Epithelial cell of prostate (primary cell): ENCODE results near the gene SLC22A23.
A peak's percentile ranks its signal among the peaks of the same experiment; 100 is the strongest.

Experiments used
- DNase-seq: peaks from one replicate; pipeline ENCODE4 v3.0.0-alpha.2; 2011; ENCODE audit warnings: low read depth, low spot score
- H3K27ac ChIP-seq: fragments of 450-650 bp; 2 replicates; pipeline ENCODE4 v1.5.1; 2017; ENCODE audit warnings: mild to moderate bottlenecking

The SLC22A23 gene

DNA sequence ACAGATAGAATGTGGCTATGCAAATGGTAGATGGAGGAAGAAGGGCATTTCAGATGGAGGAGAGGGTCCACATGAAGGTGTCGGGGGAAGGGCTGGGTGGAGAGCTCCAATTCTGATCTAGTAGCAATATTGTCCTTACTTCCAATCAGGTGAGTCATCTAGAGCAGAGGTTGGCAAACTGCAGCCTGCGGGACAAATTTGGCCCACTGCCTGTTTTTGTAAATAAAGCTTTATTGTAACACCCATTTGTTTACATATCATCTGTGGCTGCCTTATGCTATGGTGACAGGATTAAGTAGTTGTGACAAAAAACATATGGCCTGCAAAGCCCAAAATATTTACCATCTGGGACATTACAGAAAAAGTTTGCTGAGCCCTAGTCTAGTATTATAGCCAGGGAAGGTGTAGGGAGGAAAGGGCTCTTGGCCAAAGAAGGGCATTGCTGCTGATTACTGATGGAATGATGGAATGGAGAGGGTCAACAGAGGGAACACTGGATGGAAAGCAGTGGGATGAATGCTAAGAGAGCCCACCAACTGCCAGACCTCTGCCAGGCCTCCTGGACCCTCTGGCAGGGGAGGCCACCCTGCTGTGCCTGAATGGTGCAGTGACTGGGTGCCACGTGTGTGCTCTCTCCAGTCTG is 79.8 kb downstream of the SLC22A23 start:
- peak overlapping the region; percentile 42 for H3K27ac ChIP-seq
- DNase-seq: no peak

DNA sequence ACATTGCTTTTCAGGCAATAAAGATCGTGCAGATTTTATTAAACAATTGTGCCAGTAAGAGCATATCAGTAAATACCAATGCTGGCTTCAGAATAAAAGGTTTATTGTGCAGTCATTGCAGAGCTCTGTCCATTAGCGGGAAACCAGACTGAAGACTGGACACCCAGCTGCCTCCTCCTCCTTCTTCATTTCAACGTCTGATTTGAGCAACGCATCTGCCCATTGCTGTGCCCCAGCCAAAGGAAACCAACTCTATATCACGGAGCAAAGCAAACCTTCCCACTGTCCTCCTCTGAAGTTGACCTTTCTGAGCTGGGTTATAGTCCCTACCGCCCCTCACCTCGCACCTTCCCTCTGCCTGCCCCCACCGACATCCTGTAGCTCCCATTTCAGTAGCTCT is 80.8 kb downstream of the SLC22A23 start:
- H3K27ac ChIP-seq: no peak overlapping the region
- no peak for DNase-seq

DNA sequence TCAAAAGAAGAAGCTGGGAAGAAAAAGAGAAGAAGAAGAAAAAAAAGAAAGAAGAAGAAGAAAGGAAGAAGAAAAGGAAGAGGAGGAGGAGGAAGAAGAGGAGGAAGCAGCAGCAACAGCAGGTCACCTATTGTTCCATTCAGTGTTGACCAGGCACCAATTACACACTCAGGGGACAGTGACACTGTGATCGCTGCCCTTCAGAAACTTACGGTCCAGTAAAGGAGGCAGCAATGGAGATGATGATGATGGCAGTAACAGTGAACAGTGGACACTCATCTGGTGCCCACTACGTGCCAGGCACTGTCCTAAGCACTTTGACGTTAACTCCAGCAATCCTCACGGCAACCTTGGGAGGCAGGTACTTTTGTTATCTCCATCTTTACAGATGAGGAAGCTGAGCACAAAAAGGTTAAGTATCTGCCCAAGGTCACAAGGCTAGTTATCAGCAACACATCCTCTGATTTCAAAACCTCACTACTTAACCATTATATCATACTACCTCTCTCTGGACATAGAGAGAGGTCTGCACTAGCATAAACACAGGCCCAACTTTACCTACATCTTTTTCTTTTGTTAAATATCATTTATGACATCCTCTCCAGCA is 83.2 kb downstream of the SLC22A23 start:
- DNase-seq: no peak
- no peak overlapping the region for H3K27ac ChIP-seq

DNA sequence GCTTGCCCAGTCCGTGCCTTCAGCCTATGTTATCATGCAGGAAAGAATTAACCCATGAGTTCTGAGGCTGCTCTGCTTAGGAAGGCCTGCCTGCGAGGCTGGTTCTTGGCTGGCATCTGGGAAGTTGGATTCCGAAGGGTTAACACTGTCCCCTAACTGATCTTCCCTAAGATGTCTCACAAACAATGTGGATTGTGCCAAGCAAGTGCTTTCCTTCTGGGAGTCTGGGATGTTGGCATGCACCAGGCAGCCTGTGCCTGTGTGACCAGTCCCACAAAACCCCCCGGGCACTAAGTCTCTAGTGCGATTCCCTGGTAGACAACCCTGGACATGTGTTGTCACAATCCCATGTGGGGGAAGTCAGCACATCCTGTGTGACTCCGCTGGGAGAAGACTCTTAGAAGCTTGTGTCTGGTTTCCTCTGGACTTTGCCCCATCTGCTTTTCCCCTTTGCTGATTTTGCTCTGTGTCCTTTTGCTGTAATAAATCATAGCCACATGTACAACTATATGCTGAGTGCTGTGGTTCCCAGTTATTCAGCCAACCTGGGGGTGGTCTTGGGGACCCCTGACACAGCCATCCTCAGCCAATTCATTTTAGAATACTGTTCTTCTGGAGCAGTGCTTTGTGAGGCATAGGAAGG is 83.8 kb downstream of the SLC22A23 start:
- H3K27ac ChIP-seq: no peak overlapping the region

DNA sequence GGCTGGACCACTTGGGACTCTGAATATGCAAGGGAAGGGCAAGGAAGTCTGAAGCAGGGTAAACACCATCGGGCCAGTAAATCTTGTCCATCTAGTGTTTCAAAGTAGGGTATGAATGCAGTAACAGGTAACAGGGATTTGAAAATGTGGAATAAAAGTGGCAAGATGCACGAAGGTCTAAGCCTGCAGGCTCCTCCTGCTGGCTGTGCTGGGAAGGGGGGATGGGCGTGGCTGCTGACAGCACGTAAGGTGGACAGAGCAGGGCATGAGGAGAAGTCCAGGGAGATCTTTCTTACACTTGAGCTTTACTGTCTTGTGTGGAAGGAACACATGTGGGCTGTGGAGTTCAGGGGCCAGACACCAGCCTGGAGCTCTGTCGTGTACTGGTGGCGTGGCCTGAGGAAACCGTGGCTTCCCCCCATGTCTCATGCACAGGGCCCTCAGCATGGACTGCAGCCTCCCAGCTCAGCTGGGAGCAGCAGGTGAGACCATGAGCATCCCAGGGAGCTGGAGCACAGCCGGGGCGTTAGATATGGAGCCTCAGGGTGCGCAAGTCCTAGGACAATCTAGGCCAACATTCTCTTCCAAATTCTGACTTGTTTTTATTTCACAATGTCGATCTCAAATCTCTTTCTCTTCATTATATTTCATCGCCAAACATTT is 84.5 kb downstream of the SLC22A23 start:
- no peak overlapping the region for H3K27ac ChIP-seq
- no peak for DNase-seq

More for the DNA sequence above, 83.8 kb downstream of the SLC22A23 start:
- no peak for DNase-seq

DNA sequence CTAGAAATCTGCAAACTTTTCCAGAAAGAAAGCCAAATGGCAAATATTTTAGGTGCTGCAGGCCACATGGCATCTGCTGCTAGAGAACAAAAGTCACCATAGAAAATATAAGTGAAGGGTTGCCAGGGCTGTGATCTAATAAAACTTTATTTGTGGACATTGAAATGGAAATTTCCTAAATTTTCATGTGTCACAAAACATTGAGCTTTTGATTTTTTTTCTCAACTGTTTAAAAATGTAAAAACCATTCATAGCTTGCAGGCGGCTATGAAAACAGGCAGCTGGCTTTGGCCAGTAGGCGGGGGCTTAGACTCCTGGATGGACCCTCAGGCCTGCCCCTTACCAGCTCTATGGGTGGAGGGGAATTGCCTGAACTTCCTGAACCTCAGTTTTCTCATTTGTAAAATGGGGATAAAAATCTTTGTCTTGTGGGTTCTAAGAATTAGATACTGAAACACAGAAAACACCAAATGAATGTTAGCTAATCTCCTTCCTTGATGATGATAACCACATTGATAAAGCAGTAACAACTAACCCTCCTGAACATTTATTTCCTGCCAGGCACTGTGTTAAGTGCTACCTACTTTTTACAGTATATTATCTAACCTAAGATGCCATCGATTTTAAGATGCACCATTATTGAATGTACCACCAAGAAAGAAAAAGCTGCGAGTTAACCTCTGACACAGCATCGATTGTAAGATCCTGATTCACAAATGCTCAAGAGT is 85.5 kb downstream of the SLC22A23 start:
- H3K27ac ChIP-seq: no peak overlapping the region

DNA sequence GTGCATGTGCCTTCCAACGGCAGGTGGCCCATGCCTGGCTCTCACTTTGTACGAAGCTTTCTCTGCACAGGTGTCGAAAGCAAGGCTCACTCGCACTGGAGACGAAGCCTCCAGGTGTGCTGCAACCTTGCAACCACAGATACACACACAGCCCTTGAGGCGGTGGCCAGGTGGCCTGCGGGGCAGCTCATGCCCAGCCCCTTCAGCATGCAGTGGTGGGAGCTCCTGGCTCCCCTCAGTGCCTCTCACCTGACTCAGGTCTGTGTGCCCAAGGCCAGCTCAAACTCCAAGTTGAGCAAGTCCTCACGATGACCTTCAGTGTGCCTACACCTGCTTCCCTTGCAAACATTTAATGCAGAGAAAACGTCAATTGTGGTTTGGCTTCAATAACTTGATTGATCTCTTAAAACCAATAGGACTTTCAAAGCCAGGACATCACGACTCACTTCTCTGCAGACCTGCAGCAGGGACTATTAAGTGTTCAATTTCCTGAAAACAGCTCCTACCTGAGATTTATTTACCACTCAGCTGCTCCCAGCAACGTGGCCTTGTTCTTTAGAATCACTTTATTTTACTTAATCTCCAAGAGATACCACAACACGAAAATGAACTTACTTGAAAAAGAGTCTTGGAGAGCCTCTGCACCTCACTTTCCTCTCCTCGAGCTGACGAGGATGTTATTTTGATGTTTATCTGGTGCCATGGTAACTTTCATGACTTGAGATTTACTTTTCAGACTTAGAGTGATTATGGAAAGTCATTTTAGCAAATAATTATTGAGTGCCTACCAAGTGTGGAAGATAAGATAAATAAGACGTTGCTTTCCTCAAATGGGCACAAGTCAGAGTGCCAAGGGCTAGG is 86.3 kb downstream of the SLC22A23 start:
- no peak overlapping the region for H3K27ac ChIP-seq

More for the DNA sequence above, 85.5 kb downstream of the SLC22A23 start:
- no peak for DNase-seq

DNA sequence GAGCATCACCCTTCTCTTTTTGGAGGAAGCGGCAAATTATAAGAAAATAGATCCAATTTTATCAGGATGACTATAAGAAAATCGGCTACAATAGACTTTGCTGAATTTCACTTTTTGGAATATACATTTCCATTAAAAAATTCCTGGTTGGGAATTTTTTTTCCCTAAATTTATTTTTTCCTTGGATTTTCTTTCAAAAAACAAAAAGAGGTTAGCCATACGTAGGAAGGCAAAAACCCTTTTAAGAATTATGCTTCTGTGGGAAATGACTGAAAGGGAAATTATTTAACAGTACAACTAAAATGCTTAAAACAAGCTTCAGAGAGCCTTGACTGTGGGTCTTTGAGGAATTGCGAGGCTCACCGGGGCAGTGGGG is 86.9 kb downstream of the SLC22A23 start:
- no peak for DNase-seq
- no peak overlapping the region for H3K27ac ChIP-seq

More for the DNA sequence above, 86.3 kb downstream of the SLC22A23 start:
- DNase-seq: no peak

DNA sequence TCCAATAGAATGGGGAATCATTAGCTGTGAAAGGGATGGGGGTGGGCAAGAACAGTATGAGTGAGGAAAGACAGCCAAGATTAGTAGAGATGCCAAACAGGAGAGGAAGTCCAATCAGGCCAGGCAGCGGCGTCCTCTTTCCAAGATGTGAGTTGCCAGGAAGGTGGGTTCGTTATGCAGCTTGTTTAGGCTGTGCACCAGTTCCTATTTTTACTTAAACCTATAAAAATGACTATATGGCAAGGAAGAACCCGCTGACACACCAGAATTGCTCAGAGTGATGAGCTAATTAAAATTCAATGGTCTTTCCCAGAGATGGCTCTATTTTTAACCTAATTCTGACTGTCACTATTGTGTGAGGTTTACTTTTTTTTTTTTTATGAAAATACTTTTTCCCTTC is 88.2 kb downstream of the SLC22A23 start:
- DNase-seq: no peak
- no peak overlapping the region for H3K27ac ChIP-seq

DNA sequence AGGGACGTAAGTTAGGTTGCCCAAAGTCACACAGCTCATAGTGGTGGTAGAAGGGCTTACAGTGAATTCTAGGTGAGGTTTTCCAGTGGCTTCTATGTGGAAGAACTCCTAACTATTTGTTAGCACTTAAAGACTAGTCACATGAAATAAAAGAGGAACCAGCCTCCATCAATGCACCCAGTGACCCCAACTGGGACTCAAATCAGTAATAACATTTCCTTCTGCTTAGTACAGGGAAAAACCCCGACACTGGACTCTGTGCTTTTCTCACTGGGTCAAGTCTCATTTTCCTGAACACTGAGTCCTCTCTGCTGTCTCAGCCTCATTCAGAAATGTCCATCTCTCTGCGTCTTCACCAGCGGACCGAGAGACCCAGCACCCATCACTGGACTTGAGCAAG is 89.2 kb downstream of the SLC22A23 start:
- no peak overlapping the region for H3K27ac ChIP-seq
- no peak for DNase-seq

DNA sequence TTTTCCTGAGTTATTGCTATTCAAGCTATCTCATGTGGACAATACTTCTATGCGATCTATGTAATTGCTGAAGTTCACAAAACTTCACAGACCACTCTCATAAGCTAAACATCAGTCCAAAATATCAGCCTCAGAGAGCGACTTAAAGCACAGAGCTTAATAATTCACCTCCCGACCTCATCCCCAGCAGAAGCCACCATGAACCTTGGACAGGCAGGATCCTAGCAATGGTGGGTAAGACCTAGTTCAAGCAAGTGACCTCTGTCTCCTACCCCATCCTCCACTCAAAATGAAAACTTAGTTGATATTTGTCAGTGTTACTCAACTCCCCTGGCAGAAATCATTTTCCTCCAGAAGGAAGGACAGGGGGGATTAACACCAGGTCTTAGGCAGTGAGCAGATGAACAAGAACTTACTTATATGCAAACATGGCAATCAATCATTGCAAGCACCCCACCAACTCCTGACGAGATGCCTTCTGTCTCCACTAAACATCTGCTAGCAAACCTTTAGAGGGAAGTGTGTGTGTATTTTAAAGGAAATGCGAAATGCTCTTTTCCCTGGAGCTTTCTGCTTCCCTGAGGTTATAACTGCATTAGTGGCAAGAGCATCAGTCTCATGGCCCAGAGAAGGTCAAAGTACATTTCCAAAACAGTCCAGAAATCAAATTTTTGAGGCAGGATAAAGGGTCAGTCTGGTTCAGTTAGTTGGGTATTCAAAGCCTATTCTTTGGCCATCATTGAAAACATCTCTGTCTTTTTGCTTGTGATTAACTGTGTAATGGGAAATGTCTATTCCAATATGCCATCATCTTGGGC is 90.0 kb downstream of the SLC22A23 start:
- H3K27ac ChIP-seq: no peak overlapping the region
- no peak for DNase-seq

DNA sequence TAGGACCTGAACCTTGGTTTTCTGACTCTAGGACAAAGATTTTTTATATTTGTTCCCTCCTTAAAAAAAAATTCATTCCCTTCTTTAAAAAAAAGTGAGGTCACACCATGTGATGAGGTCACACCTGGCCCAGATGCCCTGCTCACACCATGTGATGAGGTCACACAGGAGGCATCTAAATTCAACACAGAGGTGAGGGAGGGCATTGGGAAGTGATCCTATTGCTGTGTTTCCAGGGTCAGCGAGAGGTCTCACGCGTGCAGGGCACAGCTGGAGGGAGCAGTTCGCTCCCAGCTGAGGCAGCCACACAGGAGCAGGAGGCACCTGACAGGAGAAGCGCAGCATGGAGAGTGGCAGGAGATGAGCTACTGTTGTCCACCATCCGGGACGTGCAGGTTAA is 92.5 kb downstream of the SLC22A23 start:
- H3K27ac ChIP-seq: no peak overlapping the region
- DNase-seq: no peak

DNA sequence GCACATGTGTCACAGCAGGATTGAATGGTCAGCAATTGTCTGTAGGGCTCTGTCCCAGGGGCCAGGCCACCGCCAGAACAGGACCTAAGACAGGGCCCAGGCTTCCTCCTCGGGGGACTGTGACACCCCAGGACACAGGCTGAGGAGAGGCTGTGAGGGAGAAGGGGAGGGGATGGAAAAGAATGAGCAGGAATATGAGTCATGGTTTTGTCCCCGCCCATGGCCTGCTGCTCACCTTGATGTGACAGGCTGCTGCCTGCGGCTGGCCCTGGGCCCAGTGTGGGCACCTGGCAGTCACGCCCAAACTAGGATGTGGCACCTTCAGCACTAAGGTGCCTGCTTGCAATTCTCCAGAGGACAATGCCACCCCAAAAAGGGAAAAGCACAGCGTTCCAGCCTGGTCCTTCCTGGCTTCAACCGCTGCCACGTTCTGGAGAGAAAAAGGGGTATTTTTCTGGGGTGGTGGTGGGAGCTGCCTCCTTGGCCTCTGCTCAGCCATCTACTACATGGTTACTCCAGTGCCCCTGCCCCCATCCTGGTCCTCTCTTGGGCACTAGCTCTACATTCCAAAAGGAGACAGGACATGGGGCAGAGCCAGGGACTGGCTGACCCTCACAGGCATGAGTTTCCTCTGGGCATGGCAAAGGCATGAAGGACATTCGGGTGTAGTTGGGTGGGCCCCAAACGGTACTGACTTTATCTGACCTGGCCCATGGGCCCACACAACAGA is 93.4 kb downstream of the SLC22A23 start:
- peak; percentile 49 for DNase-seq
- H3K27ac ChIP-seq: no peak overlapping the region

DNA sequence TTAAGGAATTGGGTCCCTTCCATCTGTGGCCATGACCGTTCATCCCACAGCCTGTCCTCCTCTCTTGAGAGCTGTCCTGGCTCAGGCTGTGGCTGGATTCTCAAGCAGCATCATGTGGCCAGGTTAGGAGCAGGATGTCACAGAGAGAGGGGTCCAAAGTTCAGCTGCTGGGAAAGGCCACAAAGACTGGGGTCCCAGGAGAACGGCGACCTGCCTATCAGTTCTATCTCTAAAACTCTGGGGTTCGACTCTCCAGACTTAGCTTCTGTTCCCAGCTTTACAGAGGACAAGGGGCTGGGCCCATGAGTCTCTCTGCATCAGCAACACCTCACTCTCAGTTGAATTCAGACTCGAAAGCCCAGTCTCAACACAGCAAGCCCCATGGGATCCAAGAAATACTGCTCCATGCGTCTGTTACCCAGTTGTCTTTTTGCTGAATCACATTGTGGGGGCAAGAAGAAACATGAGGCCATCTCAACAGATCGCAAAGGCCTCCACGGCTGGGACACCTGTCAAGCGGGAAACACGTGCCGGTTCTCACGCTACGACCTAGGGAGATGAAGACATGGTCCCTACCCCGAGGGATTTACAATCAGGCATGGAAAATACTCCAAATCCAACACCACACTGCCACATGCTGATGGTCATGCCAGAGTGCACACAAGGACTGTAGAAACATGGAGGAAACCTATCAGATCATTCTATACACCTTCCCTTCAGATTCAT is 95.4 kb downstream of the SLC22A23 start:
- DNase-seq: no peak
- no peak overlapping the region for H3K27ac ChIP-seq

DNA sequence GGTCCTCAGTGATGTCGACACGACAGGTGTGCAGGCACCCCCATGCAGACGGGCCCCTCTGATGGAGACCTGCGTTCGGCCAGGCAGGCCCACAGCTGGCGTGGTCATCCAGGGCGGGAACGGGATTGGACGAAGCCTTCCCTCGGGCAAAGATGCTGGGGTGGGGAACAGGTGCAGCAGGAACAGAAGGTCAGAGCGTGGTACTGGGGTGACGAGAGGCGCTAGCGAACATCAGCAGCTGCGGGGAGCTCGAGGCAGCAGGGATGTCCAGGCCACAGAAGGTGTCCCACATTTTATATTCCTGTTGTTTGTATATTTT is 96.2 kb downstream of the SLC22A23 start:
- no peak overlapping the region for H3K27ac ChIP-seq
- no peak for DNase-seq

DNA sequence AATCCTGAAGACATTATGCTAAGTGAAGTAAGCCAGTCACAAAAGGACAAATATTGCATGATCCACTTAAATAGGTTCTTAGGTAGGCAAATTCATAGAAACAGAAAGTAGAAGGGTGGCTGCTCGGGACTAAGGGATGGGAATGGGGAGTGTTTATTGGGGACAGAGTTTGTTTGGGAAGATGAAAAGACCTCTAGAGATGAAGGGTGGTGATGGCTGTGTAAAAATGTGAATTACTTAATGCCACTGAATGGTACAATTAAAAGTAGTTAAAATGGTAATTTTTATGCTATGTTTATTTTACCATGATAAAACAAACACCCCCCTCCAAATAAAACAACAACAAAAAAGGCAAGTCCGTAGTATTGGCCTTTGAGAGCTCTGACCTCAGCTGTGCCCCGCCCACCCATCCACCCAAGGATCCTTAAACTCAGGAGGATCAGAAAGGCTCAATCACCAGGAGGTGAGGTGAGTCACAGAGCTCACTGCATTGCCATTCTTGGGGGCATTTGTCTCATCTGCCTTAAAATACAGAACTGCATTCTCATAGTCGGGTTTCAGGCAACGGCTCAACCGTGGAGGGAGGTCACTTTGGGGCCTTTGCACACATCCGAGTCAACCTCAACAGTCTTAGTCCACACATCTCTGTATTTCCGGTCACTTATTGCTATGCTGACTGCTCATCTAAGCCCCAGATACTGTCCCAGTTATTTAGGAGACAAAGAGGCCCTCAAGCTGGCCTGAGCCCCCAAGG is 96.7 kb downstream of the SLC22A23 start:
- no peak overlapping the region for H3K27ac ChIP-seq
- no peak for DNase-seq

DNA sequence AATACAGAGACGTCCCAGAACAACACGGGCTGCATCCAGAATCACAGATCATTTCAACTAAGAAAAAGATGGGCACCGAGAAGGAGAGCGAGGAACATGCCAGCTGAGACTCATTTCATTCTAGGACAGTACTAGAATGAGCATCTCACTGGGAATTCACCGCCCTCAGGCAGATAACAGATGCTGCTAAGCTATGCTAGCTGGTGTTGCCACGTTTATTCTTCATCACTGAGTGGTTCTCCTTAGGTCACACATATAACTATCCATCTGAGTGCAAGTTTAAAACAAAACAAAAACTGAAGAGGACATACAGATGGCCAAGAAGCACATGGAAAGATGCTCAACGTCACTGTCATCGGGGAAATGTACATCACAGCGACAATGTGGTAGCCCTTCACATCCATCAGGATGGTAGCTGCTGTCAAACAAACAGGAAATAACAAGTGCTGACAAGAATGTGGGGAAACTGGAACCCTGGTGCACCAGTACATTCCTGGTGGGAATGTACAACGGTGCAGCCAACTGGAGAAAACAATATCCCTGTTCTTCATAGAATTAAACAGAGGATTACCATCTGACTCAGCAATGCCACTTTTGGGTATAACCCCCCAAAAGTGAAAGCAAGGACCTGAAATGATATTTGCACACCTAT is 97.6 kb downstream of the SLC22A23 start:
- no peak for DNase-seq
- H3K27ac ChIP-seq: no peak overlapping the region
